Skin of body (tissue), 2 donors: Measurements from ENCODE around the gene YPEL2. TPM values are rescaled to one million over a fixed set of nuclear protein-coding genes. Genes with fewer than 3 reads are reported as not detected.
A peak's percentile ranks its signal among the peaks of the same experiment; 100 is the strongest.
"Not testable (repeated sequence)": the region's sequence is repeated elsewhere in the genome, so short reads cannot be mapped to it uniquely, and the experiment has no call there.

Source experiments
- DNase-seq: peaks from one replicate; lab custom pipeline; 2025; lab: John Stamatoyannopoulos, UW
- total RNA-seq: library from RNA; depleted of rRNA; stranded (reverse); fragments of >200 nt; gene quantifications from one replicate; pipeline ENCODE4 v1.2.3, GENCODE V29; 2014

YPEL2 gene
- total RNA-seq, 1 donor from 2014 or later: 25.4 TPM

- no peak for DNase-seq
Observed at GRCh38 chr17:59404471-59404870, 73.0 kb downstream of the YPEL2 start.

- no peak for DNase-seq
Observed at GRCh38 chr17:59405944-59406705, 74.7 kb downstream of the YPEL2 start.

GRCh38 chr17:59406808-59407381 is 75.4 kb downstream of the YPEL2 start:
- peak; percentile 31 for DNase-seq

GRCh38 chr17:59409336-59410048 is 78.0 kb downstream of the YPEL2 start:
- no peak for DNase-seq

GRCh38 chr17:59410049-59410437 is 78.6 kb downstream of the YPEL2 start:
- DNase-seq: no peak

- not testable (repeated sequence) for DNase-seq
Observed at GRCh38 chr17:59412431-59412830, 81.0 kb downstream of the YPEL2 start.

GRCh38 chr17:59413014-59413766 is 81.7 kb downstream of the YPEL2 start:
- DNase-seq: peak; percentile 26

GRCh38 chr17:59415397-59415796 is 83.9 kb downstream of the YPEL2 start:
- no peak for DNase-seq

- DNase-seq: no peak
Observed at GRCh38 chr17:59416184-59416583, 84.7 kb downstream of the YPEL2 start.

- no peak for DNase-seq
Observed at GRCh38 chr17:59417452-59417851, 86.0 kb downstream of the YPEL2 start.

- DNase-seq: peak; percentile 22
Observed at GRCh38 chr17:59418732-59419166, 87.3 kb downstream of the YPEL2 start.

- no peak for DNase-seq
Observed at GRCh38 chr17:59420901-59421300, 89.4 kb downstream of the YPEL2 start.

GRCh38 chr17:59421722-59422121 is 90.3 kb downstream of the YPEL2 start:
- DNase-seq: no peak

- DNase-seq: no peak
Observed at GRCh38 chr17:59423137-59423724, 91.8 kb downstream of the YPEL2 start.

- DNase-seq: no peak
Observed at GRCh38 chr17:59423903-59424302, 92.4 kb downstream of the YPEL2 start.

GRCh38 chr17:59424331-59424730 is 92.9 kb downstream of the YPEL2 start:
- DNase-seq: no peak

GRCh38 chr17:59425085-59425931 is 93.9 kb downstream of the YPEL2 start:
- peak; percentile 59 for DNase-seq

- no peak for DNase-seq
Observed at GRCh38 chr17:59426031-59426430, 94.6 kb downstream of the YPEL2 start.

GRCh38 chr17:59427425-59427921 is 96.0 kb downstream of the YPEL2 start:
- DNase-seq: peak; percentile 49

- DNase-seq: peak; percentile 38
Observed at GRCh38 chr17:59427996-59428395, 96.5 kb downstream of the YPEL2 start.
